Right ventricle myocardium superior (tissue), 1 donor: Measurements from ENCODE around the gene KRTAP22-1. TPM values are rescaled to one million over a fixed set of nuclear protein-coding genes. Genes with fewer than 3 reads are reported as not detected.

Source experiments
- ATAC-seq: fragments of 200-7000 bp; cut with Tn5 transposase; one replicate; pipeline ENCODE4 v1.9.1; 2020; ENCODE audit warnings: mild to moderate bottlenecking; ENCODE audit not compliant: poor library complexity
- DNase-seq: peaks from one replicate; pipeline ENCODE4 v3.0.0-alpha.2; 2020
- intact Hi-C: fragments of 100-400 bp; cut with DNase I; formaldehyde crosslinking; loops from one replicate; pipeline ENCODE4 v1.11.2; 2022
- total RNA-seq: library from RNA; stranded (reverse); fragmentation: NEBNext Ultra II Directional; extraction: Animal tissue kit (Norgen Biotek cat#: 25700); gene quantifications from one replicate; pipeline ENCODE4 v1.2.1, GENCODE V29; 2021
- donor health status: DM: no; HTN: yes; CAD: no; lungs with severe emphysema.

KRTAP22-1 gene
- total RNA-seq, 1 donor from 2014 or later, result not detected

- ATAC-seq (no peak), DNase-seq (no peak)
- intact Hi-C loops, result no loop called here
Measured at GRCh38 chr21:30620080-30620479, 19.2 kb downstream of the KRTAP22-1 start.

- intact Hi-C loops, result no loop called here
- ATAC-seq, result no peak
- DNase-seq, result no peak
Measured at GRCh38 chr21:30620522-30620921, 19.6 kb downstream of the KRTAP22-1 start, which contains the start of gene KRTAP20-4. Gene KRTAP20-4 (plus strand): TSS chr21:30620627.

GRCh38 chr21:30623362-30623761 lies 22.5 kb downstream of the KRTAP22-1 start:
- ATAC-seq, result no peak
- intact Hi-C loops, result no loop called here
- no peak for DNase-seq

GRCh38 chr21:30625449-30626165 lies 24.7 kb downstream of the KRTAP22-1 start:
- intact Hi-C loops, result no loop called here
- DNase-seq, result no peak
- no peak for ATAC-seq

- no peak for ATAC-seq
Measured at GRCh38 chr21:30628109-30628508, 27.2 kb downstream of the KRTAP22-1 start.

GRCh38 chr21:30629200-30629599 lies 28.3 kb downstream of the KRTAP22-1 start:
- intact Hi-C loops, result no loop called here
- no peak for ATAC-seq
- DNase-seq, result no peak

More at GRCh38 chr21:30628109-30628508, 27.2 kb downstream of the KRTAP22-1 start:
- DNase-seq, result no peak
- intact Hi-C loops, result no loop called here

- ATAC-seq, result no peak
- no peak for DNase-seq
- intact Hi-C loops, result no loop called here
Measured at GRCh38 chr21:30634906-30635305, 34.0 kb downstream of the KRTAP22-1 start, which contains the start of gene KRTAP20-2. Gene KRTAP20-2 (plus strand): TSS chr21:30635206. CDS start chr21:30635264, 58 bp downstream.

- ATAC-seq, result no peak
- no peak for DNase-seq
- intact Hi-C loops, result no loop called here
Measured at GRCh38 chr21:30638686-30639085, 37.8 kb downstream of the KRTAP22-1 start.

- intact Hi-C loops, result no loop called here
- no peak for ATAC-seq
Measured at GRCh38 chr21:30642564-30642963, 41.7 kb downstream of the KRTAP22-1 start, which contains the start of gene KRTAP20-3. Gene KRTAP20-3 (plus strand): TSS chr21:30642864.

GRCh38 chr21:30646904-30647414 lies 46.1 kb downstream of the KRTAP22-1 start:
- ATAC-seq, result no peak
- intact Hi-C loops, result no loop called here
- no peak for DNase-seq

More at GRCh38 chr21:30642564-30642963, 41.7 kb downstream of the KRTAP22-1 start, which contains the start of gene KRTAP20-3:
- DNase-seq, result no peak

Other genes starting within 250 kb of the KRTAP22-1 start
- not detected for gene KRTAP13-2, start 228.8 kb upstream of the KRTAP22-1 start, total RNA-seq
- not detected for gene KRTAP13-1, start 205.1 kb upstream of the KRTAP22-1 start, total RNA-seq
- not detected for gene KRTAP13-3, start 175.2 kb upstream of the KRTAP22-1 start, total RNA-seq
- not detected for gene KRTAP13-4, start 170.9 kb upstream of the KRTAP22-1 start, total RNA-seq
- not detected for gene KRTAP15-1, start 160.8 kb upstream of the KRTAP22-1 start, total RNA-seq
- not detected for gene KRTAP19-1, start 120.7 kb upstream of the KRTAP22-1 start, total RNA-seq
- not detected for gene KRTAP19-2, start 113.7 kb upstream of the KRTAP22-1 start, total RNA-seq
- gene KRTAP19-3, start 109.1 kb upstream of the KRTAP22-1 start, total RNA-seq, result not detected
- gene KRTAP19-4, start 103.9 kb upstream of the KRTAP22-1 start, total RNA-seq, result not detected
- not detected for gene KRTAP19-5, start 98.9 kb upstream of the KRTAP22-1 start, total RNA-seq
- not detected for gene KRTAP19-6, start 59.2 kb upstream of the KRTAP22-1 start, total RNA-seq
- not detected for gene KRTAP19-7, start 39.8 kb upstream of the KRTAP22-1 start, total RNA-seq
- gene KRTAP22-2, start 10.7 kb upstream of the KRTAP22-1 start, total RNA-seq, result not detected
- not detected for gene KRTAP6-3, start 8.6 kb upstream of the KRTAP22-1 start, total RNA-seq
- gene KRTAP6-2, start 2.2 kb upstream of the KRTAP22-1 start, total RNA-seq, result not detected
- gene KRTAP6-1, start 12.8 kb downstream of the KRTAP22-1 start, total RNA-seq, result not detected
- gene KRTAP20-1, start 15.3 kb downstream of the KRTAP22-1 start, total RNA-seq, result not detected
- gene KRTAP20-4, start 19.5 kb downstream of the KRTAP22-1 start, total RNA-seq, result not detected
- gene KRTAP20-2, start 34.1 kb downstream of the KRTAP22-1 start, total RNA-seq, result not detected
- gene KRTAP20-3, start 41.8 kb downstream of the KRTAP22-1 start, total RNA-seq, result not detected
- not detected for gene KRTAP21-3, start 117.7 kb downstream of the KRTAP22-1 start, total RNA-seq
- gene KRTAP21-2, start 146.2 kb downstream of the KRTAP22-1 start, total RNA-seq, result not detected
- gene KRTAP21-1, start 154.3 kb downstream of the KRTAP22-1 start, total RNA-seq, result not detected
- not detected for gene KRTAP8-1, start 212.2 kb downstream of the KRTAP22-1 start, total RNA-seq
- not detected for gene KRTAP7-1, start 228.7 kb downstream of the KRTAP22-1 start, total RNA-seq